DMS53 treated with DMSO at 0.1 percent for 48 hours (cell line): ENCODE results near the gene ADGRG4.

ENCODE experiments used
- DNase-seq: peaks from one replicate; lab custom pipeline; 2025; ENCODE audit not compliant: unreplicated experiment; lab: John Stamatoyannopoulos, UW

Gene ADGRG4

GRCh38 chrX:136303041-136303440 is 2.3 kb downstream of the ADGRG4 start:
- DNase-seq, result no peak

DNA sequence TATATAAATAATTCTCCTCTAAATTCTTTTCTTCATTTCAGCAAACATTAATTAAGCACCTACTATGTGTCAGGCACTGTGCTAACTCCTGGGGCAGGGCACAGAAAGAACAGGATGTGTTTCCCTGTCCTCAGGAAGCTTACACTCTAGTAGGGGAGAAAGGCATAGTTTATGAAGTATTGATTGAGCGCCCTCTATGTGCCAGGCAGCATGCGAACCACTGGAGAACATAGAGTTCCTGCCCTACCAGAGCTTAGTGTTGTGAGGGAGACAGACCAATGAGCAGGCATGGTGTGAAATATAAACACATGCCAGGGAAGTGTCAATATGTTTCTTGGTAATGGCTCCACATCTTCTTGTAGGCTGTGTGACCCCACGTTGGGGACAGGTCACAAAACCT is 3.7 kb downstream of the ADGRG4 start:
- DNase-seq, result no peak

DNA sequence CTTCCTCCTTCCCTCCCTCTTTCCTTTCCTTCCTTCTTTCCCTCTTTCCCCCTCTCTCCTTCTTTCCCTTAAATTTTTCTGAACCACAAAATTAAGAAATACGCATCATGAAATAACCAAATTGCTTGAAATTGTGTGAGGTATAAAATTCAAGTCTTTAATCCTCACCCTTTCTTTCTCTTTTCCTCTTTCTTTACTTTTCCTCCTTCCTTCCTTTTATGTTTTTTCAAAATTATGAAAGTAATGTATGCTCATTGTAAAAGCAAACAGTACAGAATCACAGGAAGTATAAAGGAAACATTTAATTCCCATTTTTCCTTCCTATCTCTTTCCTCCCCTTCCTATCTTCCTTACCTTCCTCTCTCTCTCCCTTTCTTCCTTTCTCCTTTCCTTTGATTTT is 5.4 kb downstream of the ADGRG4 start:
- no peak for DNase-seq

GRCh38 chrX:136307471-136307870 is 6.7 kb downstream of the ADGRG4 start:
- no peak for DNase-seq

GRCh38 chrX:136310411-136310810 is 9.6 kb downstream of the ADGRG4 start:
- no peak for DNase-seq

GRCh38 chrX:136318156-136318555 is 17.4 kb downstream of the ADGRG4 start:
- no peak for DNase-seq

DNA sequence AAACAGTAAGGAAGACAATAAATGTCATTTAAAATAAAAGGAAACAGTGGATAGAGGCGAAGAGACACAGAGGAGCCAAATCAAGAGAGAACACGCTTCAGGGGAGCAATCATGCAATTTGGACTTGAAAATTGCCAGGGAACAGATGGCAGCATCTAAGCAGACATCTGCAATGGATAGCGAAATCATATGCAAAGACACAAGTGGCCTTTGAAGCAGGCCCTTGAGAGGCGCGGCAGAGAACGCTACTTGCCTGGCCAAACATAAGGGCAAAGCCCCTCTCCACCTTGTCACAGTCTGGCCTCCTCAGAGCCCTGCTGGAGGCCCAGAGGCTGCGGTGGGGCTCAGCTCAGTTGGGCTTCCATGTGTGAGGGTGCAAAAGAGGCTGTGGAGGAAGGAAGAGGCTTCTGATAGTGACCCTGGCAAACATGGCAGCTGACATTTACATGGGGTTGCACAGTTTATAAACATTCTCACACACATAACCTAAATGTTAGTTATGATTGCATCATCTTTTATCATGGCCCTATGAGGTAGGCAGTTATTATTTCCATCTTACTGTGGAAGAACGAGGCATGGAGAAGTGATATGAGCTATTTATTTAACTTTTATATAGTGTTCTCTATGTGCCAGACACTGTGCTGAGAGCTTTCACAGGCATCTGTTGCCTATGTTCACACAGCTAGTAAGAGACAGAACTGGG is 18.3 kb downstream of the ADGRG4 start:
- no peak for DNase-seq

GRCh38 chrX:136319600-136319999 is 18.8 kb downstream of the ADGRG4 start:
- DNase-seq, result no peak

DNA sequence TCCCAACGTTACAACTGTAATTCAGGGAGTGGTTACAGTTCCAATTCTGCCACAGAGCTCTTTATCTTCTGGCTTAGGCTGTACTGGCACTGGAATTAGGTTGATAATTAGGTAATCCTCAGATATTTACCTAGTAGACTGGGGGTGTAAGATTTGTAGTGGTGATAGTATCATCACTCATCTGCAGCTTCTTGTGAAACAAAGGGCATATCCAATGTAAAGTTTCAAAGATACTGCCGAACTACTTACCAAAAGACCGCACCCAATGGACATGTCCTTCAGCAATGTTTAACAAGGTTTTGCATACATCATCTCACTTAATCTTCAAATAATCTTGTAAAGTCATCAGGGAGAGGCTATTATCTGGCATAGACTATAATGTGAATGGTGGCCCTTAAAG is 20.8 kb downstream of the ADGRG4 start:
- DNase-seq, result no peak

DNA sequence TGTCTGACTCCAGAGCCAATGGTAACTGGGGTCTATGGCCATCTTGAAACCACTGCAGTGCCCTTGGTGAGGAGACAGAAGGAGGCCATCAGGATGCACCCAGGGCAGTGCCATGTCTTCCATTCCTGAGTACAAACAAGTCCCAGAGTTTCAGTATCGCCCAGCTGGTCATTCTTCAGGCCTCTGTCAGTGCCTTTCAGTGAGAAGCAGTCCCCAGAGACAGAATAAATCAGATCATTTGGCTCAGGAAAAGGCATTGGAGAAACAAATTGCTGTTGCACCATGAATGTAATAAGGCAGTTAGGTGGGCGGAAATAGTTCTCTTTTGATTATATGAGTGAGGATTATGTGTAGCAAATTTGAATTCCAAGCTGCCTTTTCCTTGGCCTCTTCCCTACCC is 21.3 kb downstream of the ADGRG4 start:
- DNase-seq, result no peak

- DNase-seq, result no peak
Observed at GRCh38 chrX:136325377-136325776, 24.6 kb downstream of the ADGRG4 start.

DNA sequence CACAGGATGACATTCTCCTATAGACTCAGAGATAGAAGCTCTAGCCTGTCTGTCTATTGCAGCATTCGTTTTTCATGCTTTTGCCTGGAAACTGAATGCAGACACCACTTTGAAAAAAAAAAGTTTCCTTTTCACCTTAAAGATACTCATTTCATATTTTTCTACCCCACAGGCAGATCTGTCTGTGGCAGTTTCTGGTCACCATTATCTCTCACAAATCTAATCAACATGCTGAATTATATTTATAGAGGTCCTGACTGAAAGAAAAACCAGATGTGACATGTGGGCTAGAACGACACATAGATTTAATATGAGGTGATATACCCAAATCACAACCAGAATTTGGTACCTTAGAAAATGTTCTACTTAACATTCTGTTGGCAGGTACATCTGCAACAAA is 28.2 kb downstream of the ADGRG4 start:
- no peak for DNase-seq

- no peak for DNase-seq
Observed at GRCh38 chrX:136336623-136337022, 35.9 kb downstream of the ADGRG4 start.

GRCh38 chrX:136339702-136340101 is 38.9 kb downstream of the ADGRG4 start:
- no peak for DNase-seq

DNA sequence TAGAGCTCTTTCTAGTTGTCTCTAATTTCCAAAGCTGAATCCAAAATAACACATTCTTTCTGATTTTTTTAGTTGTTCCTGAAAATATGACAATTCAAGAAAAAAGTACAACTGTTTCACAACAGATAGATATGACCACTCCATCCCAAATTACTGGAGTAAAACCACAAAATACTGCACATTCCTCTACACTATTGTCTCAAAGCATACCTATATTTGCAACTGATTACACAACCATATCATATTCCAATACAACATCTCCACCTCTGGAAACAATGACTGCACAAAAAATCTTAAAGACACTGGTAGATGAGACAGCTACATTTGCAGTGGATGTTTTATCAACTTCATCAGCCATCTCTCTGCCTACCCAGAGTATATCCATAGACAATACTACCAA is 43.6 kb downstream of the ADGRG4 start:
- DNase-seq, result no peak

DNA sequence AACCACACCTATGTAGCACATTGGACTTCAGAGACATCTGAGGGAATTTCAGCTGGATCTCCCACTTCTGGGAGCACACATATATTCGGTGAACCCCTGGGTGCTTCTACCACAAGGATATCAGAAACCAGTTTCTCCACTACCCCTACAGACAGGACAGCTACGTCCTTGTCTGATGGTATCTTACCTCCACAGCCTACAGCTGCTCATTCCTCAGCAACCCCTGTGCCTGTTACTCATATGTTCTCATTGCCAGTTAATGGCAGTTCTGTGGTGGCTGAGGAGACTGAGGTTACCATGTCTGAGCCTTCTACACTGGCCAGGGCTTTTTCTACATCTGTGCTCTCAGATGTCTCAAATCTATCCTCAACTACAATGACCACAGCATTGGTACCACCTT is 45.7 kb downstream of the ADGRG4 start:
- no peak for DNase-seq

- no peak for DNase-seq
Observed at GRCh38 chrX:136347706-136348105, 46.9 kb downstream of the ADGRG4 start.

DNA sequence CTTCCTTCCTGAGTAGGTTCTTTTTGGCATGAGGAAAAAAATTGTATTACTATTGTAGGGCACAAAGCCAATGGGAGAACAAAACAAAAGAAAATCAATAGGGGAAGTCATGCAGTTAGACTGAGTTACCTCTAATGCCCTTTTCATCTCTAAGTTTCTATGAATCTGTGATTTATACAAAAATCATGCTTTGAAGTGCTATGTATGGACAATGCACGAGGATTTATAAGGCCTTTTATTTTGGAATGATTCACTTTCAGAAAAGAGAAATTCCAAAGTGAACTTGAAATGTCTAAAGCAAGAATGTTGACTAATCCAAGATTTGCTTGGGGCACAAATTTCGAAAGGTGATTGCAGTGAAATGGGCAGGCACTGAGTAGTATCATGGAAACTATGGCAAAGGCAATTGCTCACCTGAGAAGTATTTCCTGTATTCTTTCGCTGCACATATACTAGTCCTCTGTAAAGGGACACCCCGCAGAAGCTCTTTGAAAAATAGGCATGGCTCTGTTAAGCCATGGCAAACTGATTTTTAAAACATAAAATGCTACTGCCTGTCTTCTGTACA is 52.8 kb downstream of the ADGRG4 start:
- DNase-seq, result no peak

- no peak for DNase-seq
Observed at GRCh38 chrX:136354201-136354600, 53.4 kb downstream of the ADGRG4 start.

DNA sequence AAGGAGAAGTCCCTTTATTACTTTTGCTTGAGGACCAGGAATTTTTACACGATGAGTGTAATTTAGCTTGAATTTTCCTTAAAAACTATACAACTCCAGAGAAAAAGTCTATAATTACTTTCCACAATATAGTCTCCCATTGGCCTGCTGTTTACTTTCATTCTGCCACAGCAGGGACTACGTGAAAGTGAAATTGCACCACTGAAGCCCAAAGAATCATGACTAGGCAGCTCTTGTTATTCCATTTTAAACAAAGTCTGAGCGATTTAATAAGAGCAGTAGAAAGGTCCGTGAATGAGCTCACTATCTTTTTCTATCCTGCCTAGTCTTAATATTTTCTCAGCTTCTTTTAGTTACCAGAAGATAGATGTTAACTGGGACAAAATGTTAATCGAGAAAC is 68.6 kb downstream of the ADGRG4 start:
- DNase-seq, result no peak

GRCh38 chrX:136376713-136377112 is 76.0 kb downstream of the ADGRG4 start:
- DNase-seq, result no peak

- DNase-seq, result no peak
Observed at GRCh38 chrX:136380010-136380769, 79.4 kb downstream of the ADGRG4 start.
